Measurements from ENCODE around the gene CALML5. TPM values are rescaled to one million over a fixed set of nuclear protein-coding genes. Genes with fewer than 3 reads are reported as not detected.

Gene CALML5
- total and polyA plus RNA-seq, 7 donors, result not detected

DNA sequence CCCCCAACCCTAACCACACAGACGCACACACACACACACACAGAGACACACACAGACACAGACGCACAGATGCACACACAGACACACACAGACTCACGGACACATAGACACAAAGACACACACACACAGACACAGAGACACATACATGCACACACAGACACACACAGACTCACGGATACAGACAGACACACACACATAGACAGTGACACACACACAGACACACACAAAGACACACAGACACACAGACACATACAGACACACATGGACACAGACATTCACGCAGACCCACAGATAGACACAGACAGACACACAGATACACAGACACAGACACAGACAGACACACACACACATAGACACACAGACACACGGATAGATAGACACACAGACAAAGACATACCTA, 2.1 kb downstream of the CALML5 start:
- no peak for ATAC-seq
- Histone ChIP-seq H3K9me3 (peaks cover 3% of the 10 kb centered on the region), H3K27ac (no peak overlapping the region), H3K36me3 (ENCODE audit: insufficient read depth in 1 of 2, low read depth in 1 of 2) (no peaks in the 10 kb centered on the region), H3K4me1 (no peaks in the 10 kb centered on the region), H3K4me3 (no peak overlapping the region), H3K27me3 (ENCODE audit: insufficient read depth in 3 of 3, low read length in 2 of 3) (no peaks in the 10 kb centered on the region)
- DNase-seq, result no peak
- TF ChIP-seq, protein P1, sequence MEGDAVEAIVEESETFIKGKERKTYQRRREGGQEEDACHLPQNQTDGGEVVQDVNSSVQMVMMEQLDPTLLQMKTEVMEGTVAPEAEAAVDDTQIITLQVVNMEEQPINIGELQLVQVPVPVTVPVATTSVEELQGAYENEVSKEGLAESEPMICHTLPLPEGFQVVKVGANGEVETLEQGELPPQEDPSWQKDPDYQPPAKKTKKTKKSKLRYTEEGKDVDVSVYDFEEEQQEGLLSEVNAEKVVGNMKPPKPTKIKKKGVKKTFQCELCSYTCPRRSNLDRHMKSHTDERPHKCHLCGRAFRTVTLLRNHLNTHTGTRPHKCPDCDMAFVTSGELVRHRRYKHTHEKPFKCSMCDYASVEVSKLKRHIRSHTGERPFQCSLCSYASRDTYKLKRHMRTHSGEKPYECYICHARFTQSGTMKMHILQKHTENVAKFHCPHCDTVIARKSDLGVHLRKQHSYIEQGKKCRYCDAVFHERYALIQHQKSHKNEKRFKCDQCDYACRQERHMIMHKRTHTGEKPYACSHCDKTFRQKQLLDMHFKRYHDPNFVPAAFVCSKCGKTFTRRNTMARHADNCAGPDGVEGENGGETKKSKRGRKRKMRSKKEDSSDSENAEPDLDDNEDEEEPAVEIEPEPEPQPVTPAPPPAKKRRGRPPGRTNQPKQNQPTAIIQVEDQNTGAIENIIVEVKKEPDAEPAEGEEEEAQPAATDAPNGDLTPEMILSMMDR (IDR thresholded peaks at IDR 0.05), result no peak
- WGBS, 3 donors, result 87 to 97% (median 94%) methylated on average over 6 of the region's 6 CpGs
- intact Hi-C loops (cut with DNase I), result no loop called here

DNA sequence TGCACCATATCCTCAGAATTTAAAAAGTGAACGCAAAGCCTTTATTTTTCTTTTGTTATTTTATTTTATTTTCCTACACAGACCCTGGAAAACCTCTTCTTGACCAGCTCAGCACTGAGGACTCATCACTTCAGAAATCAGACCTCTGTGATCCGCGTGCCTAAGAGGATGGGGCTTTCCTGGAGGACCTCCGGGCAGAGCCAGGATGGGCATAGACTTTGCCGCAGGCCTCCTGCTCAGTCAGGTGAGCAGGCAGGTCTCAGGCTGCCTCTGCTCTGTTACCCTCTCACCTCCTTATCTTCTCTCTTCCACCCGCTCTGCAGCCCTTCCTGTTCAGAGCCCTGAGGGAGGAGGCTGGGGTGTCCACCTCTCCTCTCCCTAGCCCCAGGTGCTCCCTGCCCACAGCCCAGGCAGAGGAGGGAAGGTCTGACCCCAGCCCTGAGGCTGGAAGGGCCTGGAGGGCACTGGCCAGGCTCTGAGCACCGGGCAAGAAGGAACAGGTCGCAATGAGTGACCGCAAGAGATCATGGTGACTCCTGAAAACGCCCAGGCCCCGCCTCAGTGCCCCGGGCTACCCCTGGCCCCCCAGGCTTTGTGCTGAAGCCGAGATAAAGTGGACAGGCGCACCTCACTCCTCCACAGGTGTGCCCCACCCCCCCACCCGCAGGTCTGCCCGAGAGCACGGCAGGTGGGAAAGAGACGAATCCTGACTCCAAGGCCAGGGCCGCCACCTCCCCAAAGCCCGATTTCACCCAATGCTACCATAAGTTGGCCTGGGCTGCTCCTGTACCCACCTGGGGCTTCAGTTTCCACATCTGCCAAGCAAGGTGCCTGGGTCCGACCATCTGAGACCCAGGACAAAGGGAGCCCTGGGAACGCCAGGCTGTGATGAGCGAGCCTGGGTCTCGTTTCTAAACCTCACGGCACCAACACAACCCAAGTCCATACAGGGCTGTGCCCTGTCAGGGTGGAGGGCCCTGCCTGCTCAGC, 2.8 kb downstream of the CALML5 start:
- Histone ChIP-seq H3K27me3 (ENCODE audit: insufficient read depth in 3 of 3, low read length in 2 of 3) (no peaks in the 10 kb centered on the region), H3K27ac (no peak overlapping the region), H3K4me3 (no peak overlapping the region), H3K36me3 (ENCODE audit: insufficient read depth in 1 of 2, low read depth in 1 of 2) (no peaks in the 10 kb centered on the region), H3K4me1 (no peaks in the 10 kb centered on the region), H3K9me3 (peaks cover 4% of the 10 kb centered on the region)
- DNase-seq, result peak in 1 of 2 donors; percentile 20
- no peak for ATAC-seq
- WGBS, 3 donors, result 89 to 91% (median 91%) methylated on average over 20 to 25 of the region's 25 CpGs
- TF ChIP-seq, protein P1 (IDR thresholded peaks at IDR 0.05), result no peak
- intact Hi-C loops (cut with DNase I), result no loop called here

DNA sequence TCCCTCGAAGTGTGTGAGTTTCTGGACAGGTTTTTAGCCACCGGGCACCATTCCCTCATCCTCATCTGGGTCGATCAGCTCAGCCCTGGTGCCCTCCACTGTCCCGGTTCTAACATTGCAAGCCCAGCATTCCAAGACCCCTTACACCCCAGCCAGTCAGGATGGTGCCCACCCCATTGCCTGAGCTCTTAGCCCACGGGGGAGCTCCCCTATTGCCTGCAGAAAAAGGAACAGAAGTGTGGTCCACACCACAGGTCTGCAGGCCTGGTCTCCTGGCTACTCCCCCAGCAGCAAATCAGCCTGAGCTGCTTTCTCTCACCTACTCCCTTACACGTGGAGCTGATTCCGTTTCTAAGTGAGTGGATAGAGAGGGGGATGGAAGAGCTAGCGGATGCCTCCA, 4.8 kb downstream of the CALML5 start:
- DNase-seq (peak in 1 of 2 donors; percentile 20), ATAC-seq (no peak)
- no peaks in the 10 kb centered on the region for H3K4me1 ChIP-seq
- no peaks in the 10 kb centered on the region for H3K27me3 ChIP-seq (ENCODE audit: insufficient read depth in 3 of 3, low read length in 2 of 3)
- intact Hi-C loops (cut with DNase I), result no loop called here
- TF ChIP-seq, protein P1 (IDR thresholded peaks at IDR 0.05), result no peak
- peaks cover 4% of the 10 kb centered on the region for H3K9me3 ChIP-seq
- H3K4me3 ChIP-seq, result no peak overlapping the region
- WGBS, 3 donors, result 74 to 90% (median 89%) methylated on average over 8 of the region's 8 CpGs
- no peaks in the 10 kb centered on the region for H3K36me3 ChIP-seq (ENCODE audit: insufficient read depth in 1 of 2, low read depth in 1 of 2)
- no peak overlapping the region for H3K27ac ChIP-seq

DNA sequence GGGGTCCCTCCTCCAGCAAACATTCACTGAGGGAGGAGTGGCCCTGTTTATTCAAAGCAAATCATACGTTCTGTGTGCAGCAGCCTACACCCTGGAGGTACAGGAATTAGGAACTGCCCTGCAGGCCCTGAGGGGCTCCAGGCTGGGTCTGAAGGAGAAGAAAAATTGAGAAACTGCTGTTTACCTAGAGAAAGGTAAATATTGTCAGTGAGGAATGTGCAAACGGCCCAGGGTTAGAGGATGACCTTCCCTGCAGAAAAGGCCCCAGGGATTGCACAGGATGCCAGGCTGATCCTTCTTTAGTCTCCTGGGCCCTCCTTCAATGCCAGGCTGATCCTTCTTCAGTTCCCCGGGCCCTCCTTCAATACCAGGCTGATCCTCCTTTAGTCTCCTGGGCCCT, 5.7 kb downstream of the CALML5 start:
- intact Hi-C loops (cut with DNase I), result no loop called here
- 85 to 93% (median 91%) methylated on average over 3 of the region's 3 CpGs for WGBS, 3 donors

More for the DNA sequence above, 5.7 kb downstream of the CALML5 start:
- Histone ChIP-seq H3K36me3 (ENCODE audit: insufficient read depth in 1 of 2, low read depth in 1 of 2) (no peaks in the 10 kb centered on the region), H3K27ac (no peak overlapping the region), H3K9me3 (peaks cover 4% of the 10 kb centered on the region), H3K4me1 (no peaks in the 10 kb centered on the region), H3K4me3 (no peak overlapping the region), H3K27me3 (ENCODE audit: insufficient read depth in 3 of 3, low read length in 2 of 3) (no peaks in the 10 kb centered on the region)
- TF ChIP-seq, protein P1 (IDR thresholded peaks at IDR 0.05), result no peak
- DNase-seq (no peak), ATAC-seq (no peak)
